ENCODE results near the gene A2ML1. TPM values are rescaled to one million over a fixed set of nuclear protein-coding genes. Genes with fewer than 3 reads are reported as not detected.

Gene A2ML1
- total and polyA plus RNA-seq, 2 of the 4 experiments (the other 2 are of a cell fraction) = not detected

GRCh38 chr12:8828257-8829124 is 6.1 kb downstream of the A2ML1 start (continued):
- no peak for TF ChIP-seq BHLHE40 (IDR thresholded peaks at IDR 0.05; ENCODE audit: low read depth, low read length)
- TF ChIP-seq FOS (IDR thresholded peaks at IDR 0.05; ENCODE audit: low read depth, low read length) = no peak

- Histone ChIP-seq H3K36me3 (ENCODE audit: control insufficient read depth, insufficient read depth, low read length) (no peaks in the 10 kb centered on the region), H3K4ac (ENCODE audit: low read depth, low read length) (no peak overlapping the region), H4K91ac (ENCODE audit: insufficient read depth, low read depth, low read length) (no peak overlapping the region), H3K23ac (ENCODE audit: low read depth, low read length) (no peak overlapping the region), H3K4me2 (ENCODE audit: low read depth, low read length) (no peak overlapping the region), H2BK15ac (ENCODE audit: low read depth, low read length) (no peak overlapping the region), H2BK120ac (ENCODE audit: low read depth, low read length) (no peak overlapping the region), H2AK5ac (ENCODE audit: low read depth, low read length) (no peak overlapping the region), H2BK20ac (ENCODE audit: low read depth, low read length) (no peak overlapping the region), H3K56ac (ENCODE audit: extremely low read depth, insufficient read depth, low read length) (no peak overlapping the region), H3K14ac (replicated peaks; ENCODE audit: low read depth, low read length) (no peak overlapping the region), H4K5ac (ENCODE audit: low read depth, low read length) (no peak overlapping the region), H3K18ac (ENCODE audit: low read depth, low read length) (no peak overlapping the region), H2AK9ac (replicated peaks; ENCODE audit: low read depth, low read length, poor library complexity) (no peak overlapping the region), H2BK5ac (ENCODE audit: low read depth, low read length, poor library complexity, severe bottlenecking) (no peak overlapping the region), H4K20me1 (ENCODE audit: insufficient read depth, low read length) (no peaks in the 10 kb centered on the region), H3K79me1 (ENCODE audit: low read depth in 1 of 2, low read length in 2 of 2) (no peaks in the 10 kb centered on the region), H3K4me3 (ENCODE audit: insufficient read depth, low read depth, low read length) (no peak overlapping the region), H4K8ac (ENCODE audit: low read depth in 2 of 2, low read length in 2 of 2) (no peak overlapping the region), H2AFZ (replicated peaks; ENCODE audit: low read length, poor library complexity) (no peak overlapping the region), H3K9me3 (ENCODE audit: control insufficient read depth, insufficient read depth, low read length) (no peaks in the 10 kb centered on the region), H3K9me1 (ENCODE audit: insufficient read depth, low read length) (no peaks in the 10 kb centered on the region), H3K9ac (ENCODE audit: low read depth, low read length) (no peak overlapping the region), H3K27me3 (ENCODE audit: control insufficient read depth, insufficient read depth, low read length) (no peaks in the 10 kb centered on the region), H3K27ac (ENCODE audit: insufficient read depth, low read length) (no peak overlapping the region), H3K4me1 (ENCODE audit: control insufficient read depth, insufficient read depth, low read length) (no peaks in the 10 kb centered on the region)
- in situ Hi-C loops (cut with MboI; ENCODE audit: low sequenced_read_pairs) = no loop called here
- ChIA-PET CTCF (no interaction called here), POLR2A (ENCODE audit: unreplicated experiment) (no interaction called here)
- dilution Hi-C loops (cut with HindIII; ENCODE audit: low sequenced_read_pairs, unreplicated experiment) = no loop called here
- TF ChIP-seq POLR2A (IDR thresholded peaks at IDR 0.05; ENCODE audit: low read depth, low read length) (no peak), MAFK (IDR thresholded peaks at IDR 0.05; ENCODE audit: low read depth, low read length) (peak; percentile 97)
- ATAC-seq (ENCODE audit: low read depth) (no peak), DNase-seq (no peak)
- no TSS peak for BruUV-seq (replicated peaks)
- no CpG with 5 or more reads among the region's 5 CpGs for WGBS, 2 experiments (ENCODE audit: extremely low coverage in 2 of 2, insufficient read length in 1 of 2)
- intact Hi-C loops (cut with micrococcal nuclease) = loop anchor here (10.0 kb wide), 1 partner anchor 76 kb away; no protein-coding TSS in a partner anchor
Measured at GRCh38 chr12:8829125-8829518, 6.7 kb downstream of the A2ML1 start.
